Measurements from ENCODE around the gene ATP2A1.

DNA sequence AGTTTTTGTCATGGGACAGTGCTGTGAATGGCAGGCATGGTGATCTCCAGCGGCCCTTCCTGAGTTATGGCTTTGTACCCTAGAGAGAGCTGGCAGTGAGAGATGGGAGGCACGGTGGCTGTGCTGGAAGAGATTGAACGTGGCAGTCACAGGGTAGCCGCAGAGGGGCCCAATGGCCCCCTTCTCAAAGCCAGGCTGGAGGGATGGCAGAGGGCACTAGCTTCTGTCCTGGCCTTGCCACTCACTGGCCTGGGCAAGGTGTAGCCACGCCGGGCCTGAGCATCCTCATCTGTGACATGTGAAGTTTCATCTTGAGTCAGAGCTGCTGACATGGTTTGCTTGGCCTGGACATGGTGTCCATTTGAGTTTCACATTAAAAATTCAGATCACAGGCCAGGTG, 3.9 kb upstream of the ATP2A1 start:
- TF ChIP-seq, protein P1, sequence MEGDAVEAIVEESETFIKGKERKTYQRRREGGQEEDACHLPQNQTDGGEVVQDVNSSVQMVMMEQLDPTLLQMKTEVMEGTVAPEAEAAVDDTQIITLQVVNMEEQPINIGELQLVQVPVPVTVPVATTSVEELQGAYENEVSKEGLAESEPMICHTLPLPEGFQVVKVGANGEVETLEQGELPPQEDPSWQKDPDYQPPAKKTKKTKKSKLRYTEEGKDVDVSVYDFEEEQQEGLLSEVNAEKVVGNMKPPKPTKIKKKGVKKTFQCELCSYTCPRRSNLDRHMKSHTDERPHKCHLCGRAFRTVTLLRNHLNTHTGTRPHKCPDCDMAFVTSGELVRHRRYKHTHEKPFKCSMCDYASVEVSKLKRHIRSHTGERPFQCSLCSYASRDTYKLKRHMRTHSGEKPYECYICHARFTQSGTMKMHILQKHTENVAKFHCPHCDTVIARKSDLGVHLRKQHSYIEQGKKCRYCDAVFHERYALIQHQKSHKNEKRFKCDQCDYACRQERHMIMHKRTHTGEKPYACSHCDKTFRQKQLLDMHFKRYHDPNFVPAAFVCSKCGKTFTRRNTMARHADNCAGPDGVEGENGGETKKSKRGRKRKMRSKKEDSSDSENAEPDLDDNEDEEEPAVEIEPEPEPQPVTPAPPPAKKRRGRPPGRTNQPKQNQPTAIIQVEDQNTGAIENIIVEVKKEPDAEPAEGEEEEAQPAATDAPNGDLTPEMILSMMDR (conservative IDR thresholded peaks at IDR 0.05; ENCODE audit: low read length): no peak
- TF ChIP-seq EZH2phosphoT487 (IDR thresholded peaks at IDR 0.05; ENCODE audit: borderline replicate concordance): no peak

All from Loucy (cell line).